Esophagus squamous epithelium (tissue), 5 donors: ENCODE results near the gene DDB1. TPM values are rescaled to one million over a fixed set of nuclear protein-coding genes. Genes with fewer than 3 reads are reported as not detected.

Experiments
- DNase-seq: peaks from one replicate; lab custom pipeline; 2025; lab: John Stamatoyannopoulos, UW
- H3K27ac ChIP-seq, 4 donors: fragments of 200-600 bp; sonication (generic); one replicate each; pipeline ENCODE4 v1.5.1; 2016 to 2019; ENCODE audit warnings: mild to moderate bottlenecking in 1 of 4
- H3K27me3 ChIP-seq, 4 donors: fragments of 200-600 bp; sonication (generic); 1 replicate in 3 of 4; 2 replicates in 1 of 4; pipeline versions ENCODE4 v1.5.1 to v1.6.0; 2017 to 2021; ENCODE audit warnings: antibody characterized with exemption in 1 of 4
- H3K36me3 ChIP-seq, 3 donors: fragments of 200-600 bp; sonication (generic); one replicate each; pipeline ENCODE4 v1.5.1; 2016 to 2019
- H3K4me1 ChIP-seq, 3 donors: fragments of 200-600 bp; sonication (generic); one replicate each; pipeline ENCODE4 v1.5.1; 2017 to 2019
- H3K4me3 ChIP-seq, 4 donors: fragments of 200-600 bp; sonication (generic); 1 replicate in 3 of 4; 2 replicates in 1 of 4; pipeline ENCODE4 v1.5.1; 2016 to 2019; ENCODE audit warnings: mild to moderate bottlenecking in 2 of 4, moderate library complexity in 1 of 4
- H3K9me3 ChIP-seq, 3 donors: fragments of 200-600 bp; sonication (generic); one replicate each; pipeline ENCODE4 v1.5.1; 2016 to 2019
- CTCF ChIP-seq, 6 experiments: fragments of 450-650 bp in 4 of 6; fragments of 200-600 bp in 2 of 6; sonication (generic) in 2 of 6; IDR thresholded peaks; one replicate each; pipeline ENCODE4 v1.5.1; 2016 to 2019; ENCODE audit warnings: antibody characterized with exemption in 6 of 6, mild to moderate bottlenecking in 4 of 6, moderate library complexity in 4 of 6
- POLR2A ChIP-seq, 4 donors: fragments of 450-650 bp; IDR thresholded peaks; one replicate each; pipeline ENCODE4 v1.6.1; 2017; ENCODE audit warnings: antibody characterized with exemption in 4 of 4, mild to moderate bottlenecking in 4 of 4, moderate library complexity in 3 of 4
- WGBS, 2 donors: methylation state at CpG; one replicate each; pipeline ENCODE4 v1.1.5; 2018; 5-methylcytosine and 5-hydroxymethylcytosine counted together
- intact Hi-C: fragments of 100-400 bp; cut with DNase I; formaldehyde crosslinking; loops from one replicate; pipeline ENCODE4 v1.15.0; 2022
- total RNA-seq, 4 donors: library from RNA; depleted of rRNA; stranded (reverse); fragments of >200 nt; gene quantifications; one replicate each; pipeline ENCODE4 v1.1.0, GENCODE V29; 2016
- donor health status: DM: yes; HTN: yes; CAD: no.

DDB1 gene
- total RNA-seq, 4 donors from 2014 or later: 98.9 to 146 (median 127) TPM

- intact Hi-C loops: no loop called here
- no peaks in the 10 kb centered on the region for H3K9me3 ChIP-seq
- DNase-seq: no peak
- H3K27ac ChIP-seq: peak overlapping the region in 1 of 4 donors; percentile 39
- H3K27me3 ChIP-seq: no peaks in the 10 kb centered on the region
- H3K36me3 ChIP-seq: peaks cover 0 to 13% (median 0%) of the 10 kb centered on the region in 3 donors
- no peak overlapping the region for H3K4me3 ChIP-seq
- 44 to 59% methylated on average over 6 of the region's 6 CpGs for WGBS, 2 donors
- TF ChIP-seq POLR2A (IDR thresholded peaks at IDR 0.05) (no peak), CTCF (IDR thresholded peaks at IDR 0.05) (no peak)
- peaks cover 10 to 59% (median 21%) of the 10 kb centered on the region in 3 donors for H3K4me1 ChIP-seq
Measured at GRCh38 chr11:61375761-61376108, 42.8 kb upstream of the DDB1 start.

GRCh38 chr11:61372659-61373420 is 39.9 kb upstream of the DDB1 start:
- Histone ChIP-seq H3K27ac (no peak overlapping the region), H3K9me3 (no peaks in the 10 kb centered on the region), H3K4me1 (peaks cover 10 to 67% (median 30%) of the 10 kb centered on the region in 3 donors), H3K36me3 (peaks cover 0 to 32% (median 14%) of the 10 kb centered on the region in 3 donors), H3K27me3 (no peaks in the 10 kb centered on the region), H3K4me3 (no peak overlapping the region)
- no peak for DNase-seq
- TF ChIP-seq CTCF (IDR thresholded peaks at IDR 0.05) (no peak), POLR2A (IDR thresholded peaks at IDR 0.05) (no peak)
- intact Hi-C loops: no loop called here
- 79 to 90% methylated on average over 8 of the region's 8 CpGs for WGBS, 2 donors

GRCh38 chr11:61370349-61371005 is 37.6 kb upstream of the DDB1 start:
- intact Hi-C loops: no loop called here
- no peaks in the 10 kb centered on the region for H3K27me3 ChIP-seq
- peaks cover 5 to 49% (median 36%) of the 10 kb centered on the region in 3 donors for H3K36me3 ChIP-seq
- peaks cover 10 to 64% (median 32%) of the 10 kb centered on the region in 3 donors for H3K4me1 ChIP-seq
- WGBS, 2 donors: 71 to 79% methylated on average over 6 to 8 of the region's 8 CpGs
- H3K27ac ChIP-seq: peak overlapping the region; percentile 48 to 79 (median 76)
- no peak for DNase-seq
- TF ChIP-seq CTCF (IDR thresholded peaks at IDR 0.05) (no peak), POLR2A (IDR thresholded peaks at IDR 0.05) (no peak)
- no peak overlapping the region for H3K4me3 ChIP-seq
- no peaks in the 10 kb centered on the region for H3K9me3 ChIP-seq

GRCh38 chr11:61369372-61370348 is 36.8 kb upstream of the DDB1 start:
- Histone ChIP-seq H3K9me3 (no peaks in the 10 kb centered on the region), H3K4me3 (no peak overlapping the region), H3K36me3 (peaks cover 5 to 56% (median 42%) of the 10 kb centered on the region in 3 donors), H3K27me3 (no peaks in the 10 kb centered on the region), H3K27ac (peak overlapping the region; percentile 48 to 79 (median 76)), H3K4me1 (peaks cover 10 to 61% (median 32%) of the 10 kb centered on the region in 3 donors)
- intact Hi-C loops: no loop called here
- 41 to 47% methylated on average over 6 of the region's 9 CpGs for WGBS, 2 donors
- no peak for DNase-seq
- TF ChIP-seq CTCF (IDR thresholded peaks at IDR 0.05): no peak
- TF ChIP-seq POLR2A (IDR thresholded peaks at IDR 0.05): no peak
